Skeletal muscle satellite cell (primary cell): ENCODE data around the gene GRAMD4.
"Not testable (repeated sequence)": the region's sequence is repeated elsewhere in the genome, so short reads cannot be mapped to it uniquely, and the experiment has no call there.

Source experiments
- H3K27me3 ChIP-seq: 2 replicates; pipeline ENCODE4 v1.7.0; 2013; ENCODE audit warnings: low read length; ENCODE audit not compliant: control insufficient read depth, insufficient read depth
- H3K36me3 ChIP-seq: 2 replicates; pipeline ENCODE4 v1.7.0; 2013; ENCODE audit warnings: mild to moderate bottlenecking, control low read depth, low read length; ENCODE audit not compliant: insufficient read depth
- H3K4me1 ChIP-seq: 2 replicates; pipeline ENCODE4 v1.7.0; 2013; ENCODE audit warnings: low read length; ENCODE audit not compliant: control insufficient read depth, insufficient read depth
- H3K4me2 ChIP-seq: 2 replicates; pipeline ENCODE4 v1.7.0; 2013; ENCODE audit warnings: mild to moderate bottlenecking, low read length
- H3K4me3 ChIP-seq: 2 replicates; pipeline ENCODE4 v1.7.0; 2013; ENCODE audit warnings: low read length
- H3K9ac ChIP-seq: 2 replicates; pipeline ENCODE4 v1.7.0; 2013; ENCODE audit warnings: mild to moderate bottlenecking, low read depth, low read length, moderate library complexity
- H3K9me3 ChIP-seq: replicated peaks from 2 replicates; pipeline ENCODE4 v1.7.0; 2013; ENCODE audit warnings: mild to moderate bottlenecking, control low read depth, low read length

GRAMD4 gene

DNA sequence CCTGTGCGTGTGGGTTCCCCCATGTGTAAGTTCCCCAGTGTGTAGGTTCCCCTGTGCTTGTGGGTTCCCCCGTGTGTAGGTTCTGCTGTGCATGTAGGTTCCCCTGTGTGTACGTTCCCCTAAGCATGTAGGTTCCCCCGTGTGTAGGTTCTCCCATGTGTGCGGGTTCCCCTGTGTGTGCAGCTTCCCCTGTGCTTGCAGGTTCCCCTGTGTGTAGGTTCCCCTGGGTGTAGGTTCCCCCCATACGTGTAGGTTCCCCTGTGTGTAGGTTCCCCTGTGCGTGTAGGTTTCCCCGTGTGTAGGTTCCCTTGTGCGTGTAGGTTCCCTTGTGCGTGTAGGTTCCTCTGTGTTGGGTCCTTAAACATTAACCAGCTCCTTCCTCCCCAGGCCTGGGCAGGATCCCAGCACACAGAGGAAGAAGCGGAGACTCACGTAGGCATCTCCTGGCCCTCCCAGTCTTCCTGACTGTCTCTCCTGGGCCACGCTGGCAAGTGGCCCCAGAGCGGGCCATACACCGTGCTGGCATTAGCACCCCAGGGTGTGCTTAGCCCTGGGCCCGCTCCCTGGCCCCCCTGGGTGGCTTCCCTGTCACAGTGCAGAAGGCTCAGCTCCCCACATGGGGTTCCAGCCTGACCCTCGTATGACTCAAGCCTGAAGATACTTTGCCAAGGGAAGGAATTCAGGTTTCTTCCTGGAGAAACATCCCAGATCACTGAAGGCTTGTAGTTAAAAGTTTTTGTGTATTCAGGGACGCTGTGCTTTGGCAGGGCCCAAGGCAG is 2.8 kb upstream of the GRAMD4 start:
- Histone ChIP-seq H3K4me1 (peaks cover 8% of the 10 kb centered on the region), H3K27me3 (peaks cover 7% of the 10 kb centered on the region)

DNA sequence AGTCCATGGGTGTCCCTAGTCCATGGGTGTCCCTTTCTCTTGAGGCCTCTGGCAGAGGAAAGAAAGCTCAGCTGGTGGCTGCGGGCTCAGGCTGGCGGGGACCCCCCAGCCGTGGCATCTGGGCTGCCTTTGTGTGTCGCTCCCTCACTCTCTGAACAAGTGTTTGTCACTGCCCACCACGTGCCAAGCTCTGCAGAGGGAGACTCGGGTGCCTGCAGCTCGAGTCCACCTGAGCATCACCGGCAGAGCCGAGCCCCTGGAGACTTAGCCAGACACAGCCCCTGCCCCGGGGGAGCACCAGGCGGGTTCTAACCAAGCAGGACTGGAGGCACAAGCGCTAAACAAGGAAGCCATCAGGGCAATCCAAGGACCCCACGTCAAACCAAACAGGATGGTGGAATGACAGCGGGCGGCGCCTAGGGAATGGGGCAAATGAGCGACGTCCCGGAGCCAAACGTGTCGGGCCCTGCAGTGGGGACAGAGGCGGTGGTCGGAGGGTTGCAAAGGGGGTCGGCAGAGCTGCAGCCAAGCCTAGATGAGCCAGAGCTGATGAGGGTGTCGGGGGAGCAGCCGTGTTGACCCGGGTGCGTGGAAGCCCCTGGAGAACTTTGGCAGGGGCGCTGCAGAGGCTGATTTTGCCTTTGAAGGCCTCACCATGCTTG is 2.1 kb upstream of the GRAMD4 start:
- H3K36me3 ChIP-seq = no peaks in the 10 kb centered on the region
- H3K27me3 ChIP-seq = peaks cover 7% of the 10 kb centered on the region
- no peaks in the 10 kb centered on the region for H3K9me3 ChIP-seq
- H3K9ac ChIP-seq = no peak overlapping the region
- H3K4me2 ChIP-seq = no peak overlapping the region
- no peak overlapping the region for H3K4me3 ChIP-seq
- H3K4me1 ChIP-seq = peaks cover 8% of the 10 kb centered on the region

More for the DNA sequence above, 2.8 kb upstream of the GRAMD4 start:
- H3K9me3 ChIP-seq = no peaks in the 10 kb centered on the region
- H3K4me3 ChIP-seq = no peak overlapping the region
- no peaks in the 10 kb centered on the region for H3K36me3 ChIP-seq
- no peak overlapping the region for H3K9ac ChIP-seq
- H3K4me2 ChIP-seq = no peak overlapping the region

- Histone ChIP-seq H3K36me3 (no peaks in the 10 kb centered on the region), H3K27me3 (peaks cover 7% of the 10 kb centered on the region), H3K4me2 (no peak overlapping the region), H3K9me3 (no peaks in the 10 kb centered on the region), H3K4me1 (peaks cover 8% of the 10 kb centered on the region), H3K4me3 (no peak overlapping the region), H3K9ac (no peak overlapping the region)
Observed at GRCh38 chr22:46618667-46619066, 1.5 kb upstream of the GRAMD4 start.

GRCh38 chr22:46619240-46619829 is 851 bp upstream of the GRAMD4 start:
- H3K4me1 ChIP-seq = peaks cover 8% of the 10 kb centered on the region
- no peaks in the 10 kb centered on the region for H3K36me3 ChIP-seq
- no peak overlapping the region for H3K4me3 ChIP-seq
- no peak overlapping the region for H3K4me2 ChIP-seq
- no peak overlapping the region for H3K9ac ChIP-seq
- H3K9me3 ChIP-seq = no peaks in the 10 kb centered on the region
- peaks cover 7% of the 10 kb centered on the region for H3K27me3 ChIP-seq

DNA sequence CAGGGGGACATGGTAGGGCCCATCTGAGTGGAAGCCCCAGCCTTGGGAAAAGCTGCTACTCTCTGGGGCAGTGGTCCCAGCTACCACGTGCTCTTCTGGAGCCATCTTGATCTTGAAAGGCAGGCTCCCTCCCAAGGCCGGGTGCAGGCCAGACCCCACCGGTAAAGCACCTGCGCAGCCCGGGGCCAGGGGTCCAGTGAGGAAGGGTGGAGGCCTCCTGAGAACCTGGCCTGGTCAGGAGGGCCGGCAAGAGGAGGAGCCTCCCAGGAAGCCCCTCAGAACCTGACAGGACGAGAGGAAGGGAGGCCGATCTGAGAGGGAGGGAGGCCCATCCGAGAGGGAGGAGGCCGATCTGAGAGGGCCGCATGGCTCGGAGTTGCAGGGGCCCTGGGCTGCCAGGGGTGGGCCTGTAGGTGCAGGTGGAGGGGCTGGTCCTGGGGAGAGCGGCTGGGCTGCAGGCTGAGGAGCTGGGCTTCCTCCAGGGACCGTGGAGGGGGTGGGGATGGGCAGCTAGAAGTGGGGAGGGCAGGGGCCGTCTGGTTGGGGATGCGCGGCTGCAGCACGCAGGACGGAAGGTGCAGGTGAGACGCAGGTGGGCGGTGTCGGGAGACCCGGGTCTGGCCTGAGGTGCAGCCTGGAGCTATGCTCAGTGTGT is 529 bp downstream of the GRAMD4 start:
- Histone ChIP-seq H3K4me2 (no peak overlapping the region), H3K9me3 (no peaks in the 10 kb centered on the region), H3K27me3 (peaks cover 7% of the 10 kb centered on the region), H3K9ac (no peak overlapping the region), H3K4me3 (no peak overlapping the region), H3K4me1 (peaks cover 8% of the 10 kb centered on the region), H3K36me3 (no peaks in the 10 kb centered on the region)

- not testable (repeated sequence) for H3K4me1 ChIP-seq, H3K27me3 ChIP-seq, H3K9ac ChIP-seq, H3K36me3 ChIP-seq, H3K9me3 ChIP-seq, H3K4me3 ChIP-seq, H3K4me2 ChIP-seq
Observed at GRCh38 chr22:46621243-46621930, 1.2 kb downstream of the GRAMD4 start.

- Histone ChIP-seq H3K4me2 (no peak overlapping the region), H3K4me1 (peaks cover 8% of the 10 kb centered on the region), H3K4me3 (no peak overlapping the region), H3K27me3 (peaks cover 7% of the 10 kb centered on the region), H3K36me3 (no peaks in the 10 kb centered on the region), H3K9me3 (no peaks in the 10 kb centered on the region), H3K9ac (no peak overlapping the region)
Observed at GRCh38 chr22:46622081-46622521, 1.9 kb downstream of the GRAMD4 start.

DNA sequence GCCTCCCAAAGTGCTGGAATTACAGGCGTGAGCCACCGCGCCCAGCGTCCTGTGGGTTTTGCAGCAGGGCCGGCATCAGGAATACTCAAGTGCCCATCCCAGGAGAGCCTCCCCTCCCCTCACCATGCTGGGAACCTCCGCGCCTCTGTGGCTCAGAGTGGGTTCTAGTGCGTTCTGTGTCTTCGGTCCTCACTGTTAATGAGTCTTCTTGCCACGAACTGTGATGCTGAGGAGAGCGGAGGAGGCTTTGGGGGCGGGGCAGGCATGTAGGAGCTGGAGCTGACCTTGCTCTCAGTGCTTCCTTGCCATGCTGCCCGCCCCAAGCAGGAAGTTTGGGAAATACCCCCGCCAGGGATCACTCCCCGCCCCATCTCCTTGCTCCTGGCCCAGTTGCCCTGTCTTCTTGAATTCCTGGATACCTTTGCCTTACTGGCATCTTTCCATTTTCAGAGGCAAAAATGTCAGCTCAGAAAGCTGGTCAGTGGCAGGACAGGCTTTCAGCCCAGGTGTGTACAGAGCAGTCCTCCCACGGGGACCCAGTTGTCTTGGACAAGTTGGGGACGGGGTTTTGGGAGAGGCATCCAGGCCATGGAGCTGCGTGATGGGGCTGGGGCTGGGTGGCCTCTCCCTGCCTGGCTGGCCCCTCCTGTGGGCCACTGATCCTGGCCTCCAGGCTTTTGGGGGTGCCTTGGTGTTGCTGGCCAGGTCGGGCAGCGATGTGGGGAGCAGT is 5.1 kb downstream of the GRAMD4 start:
- Histone ChIP-seq H3K9ac (no peak overlapping the region), H3K4me1 (no peaks in the 10 kb centered on the region), H3K4me2 (no peak overlapping the region), H3K36me3 (no peaks in the 10 kb centered on the region), H3K9me3 (no peaks in the 10 kb centered on the region), H3K27me3 (no peaks in the 10 kb centered on the region), H3K4me3 (no peak overlapping the region)

DNA sequence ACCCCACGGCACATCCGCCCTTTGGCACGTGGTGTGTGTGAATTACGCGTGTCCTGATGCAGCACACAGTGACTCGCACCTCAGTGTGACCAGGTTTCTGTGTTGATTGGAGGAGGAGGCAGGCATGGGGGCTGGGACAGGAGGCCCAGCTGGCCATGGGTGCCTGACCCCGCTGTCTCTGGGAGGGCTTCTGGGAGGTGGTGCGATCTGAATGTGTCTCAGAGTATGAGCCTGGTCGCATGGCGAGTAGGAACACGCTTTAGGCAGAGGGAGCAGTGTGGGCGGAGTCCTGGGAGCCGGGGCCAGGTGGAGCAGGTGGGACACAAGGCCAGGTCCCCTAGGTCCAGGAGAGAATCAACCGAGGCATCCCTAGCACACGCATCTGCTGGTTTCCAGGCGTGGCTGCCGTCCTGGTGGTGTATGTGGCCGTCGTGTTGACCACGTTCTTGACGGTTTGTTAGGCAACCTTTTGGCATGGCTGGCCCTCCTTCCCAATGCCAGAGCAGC is 5.7 kb downstream of the GRAMD4 start:
- Histone ChIP-seq H3K9ac (no peak overlapping the region), H3K4me2 (no peak overlapping the region), H3K9me3 (no peaks in the 10 kb centered on the region), H3K27me3 (no peaks in the 10 kb centered on the region), H3K36me3 (no peaks in the 10 kb centered on the region), H3K4me3 (no peak overlapping the region), H3K4me1 (no peaks in the 10 kb centered on the region)

- no peaks in the 10 kb centered on the region for H3K27me3 ChIP-seq
- H3K9me3 ChIP-seq = no peaks in the 10 kb centered on the region
- H3K9ac ChIP-seq = no peak overlapping the region
- no peaks in the 10 kb centered on the region for H3K36me3 ChIP-seq
- H3K4me1 ChIP-seq = no peaks in the 10 kb centered on the region
- H3K4me3 ChIP-seq = no peak overlapping the region
- H3K4me2 ChIP-seq = no peak overlapping the region
Observed at GRCh38 chr22:46626356-46626755, 6.2 kb downstream of the GRAMD4 start.
